GM10266 (cell line): ENCODE results near the gene CXCL12.

ENCODE experiments used
- DNase-seq: peaks from one replicate; pipeline ENCODE4 v3.0.0; 2012; ENCODE audit errors: extremely low spot score
- TF ChIP-seq, protein P1 (sequence below): IDR thresholded peaks from 2 replicates; pipeline ENCODE4 v1.5.1; 2012; ENCODE audit warnings: mild to moderate bottlenecking, low read depth; ENCODE audit not compliant: control insufficient read depth, insufficient read depth; ENCODE audit errors: missing control alignments

Gene CXCL12

DNA sequence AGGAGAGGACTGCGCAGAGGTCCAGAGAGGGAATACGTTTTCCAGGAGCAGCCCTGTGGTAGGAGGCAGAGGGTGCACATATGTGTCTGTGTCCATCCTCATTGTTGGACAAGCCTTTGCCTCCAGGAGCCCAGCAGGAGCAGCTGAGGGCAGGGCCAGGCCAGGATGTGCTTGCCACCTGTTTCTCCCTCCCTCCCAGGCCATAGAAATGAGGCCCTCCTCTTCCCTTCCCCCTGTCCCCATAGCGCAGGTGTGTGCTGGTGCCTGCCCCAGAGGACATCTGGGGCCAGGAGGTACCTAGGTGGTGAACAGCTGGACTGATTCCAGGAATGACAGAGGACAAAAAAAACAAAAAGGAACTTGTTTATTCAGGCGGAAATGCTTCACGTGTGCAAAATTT is 10.5 kb upstream of the CXCL12 start:
- DNase-seq = no peak
- TF ChIP-seq, protein P1, sequence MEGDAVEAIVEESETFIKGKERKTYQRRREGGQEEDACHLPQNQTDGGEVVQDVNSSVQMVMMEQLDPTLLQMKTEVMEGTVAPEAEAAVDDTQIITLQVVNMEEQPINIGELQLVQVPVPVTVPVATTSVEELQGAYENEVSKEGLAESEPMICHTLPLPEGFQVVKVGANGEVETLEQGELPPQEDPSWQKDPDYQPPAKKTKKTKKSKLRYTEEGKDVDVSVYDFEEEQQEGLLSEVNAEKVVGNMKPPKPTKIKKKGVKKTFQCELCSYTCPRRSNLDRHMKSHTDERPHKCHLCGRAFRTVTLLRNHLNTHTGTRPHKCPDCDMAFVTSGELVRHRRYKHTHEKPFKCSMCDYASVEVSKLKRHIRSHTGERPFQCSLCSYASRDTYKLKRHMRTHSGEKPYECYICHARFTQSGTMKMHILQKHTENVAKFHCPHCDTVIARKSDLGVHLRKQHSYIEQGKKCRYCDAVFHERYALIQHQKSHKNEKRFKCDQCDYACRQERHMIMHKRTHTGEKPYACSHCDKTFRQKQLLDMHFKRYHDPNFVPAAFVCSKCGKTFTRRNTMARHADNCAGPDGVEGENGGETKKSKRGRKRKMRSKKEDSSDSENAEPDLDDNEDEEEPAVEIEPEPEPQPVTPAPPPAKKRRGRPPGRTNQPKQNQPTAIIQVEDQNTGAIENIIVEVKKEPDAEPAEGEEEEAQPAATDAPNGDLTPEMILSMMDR = no peak

DNA sequence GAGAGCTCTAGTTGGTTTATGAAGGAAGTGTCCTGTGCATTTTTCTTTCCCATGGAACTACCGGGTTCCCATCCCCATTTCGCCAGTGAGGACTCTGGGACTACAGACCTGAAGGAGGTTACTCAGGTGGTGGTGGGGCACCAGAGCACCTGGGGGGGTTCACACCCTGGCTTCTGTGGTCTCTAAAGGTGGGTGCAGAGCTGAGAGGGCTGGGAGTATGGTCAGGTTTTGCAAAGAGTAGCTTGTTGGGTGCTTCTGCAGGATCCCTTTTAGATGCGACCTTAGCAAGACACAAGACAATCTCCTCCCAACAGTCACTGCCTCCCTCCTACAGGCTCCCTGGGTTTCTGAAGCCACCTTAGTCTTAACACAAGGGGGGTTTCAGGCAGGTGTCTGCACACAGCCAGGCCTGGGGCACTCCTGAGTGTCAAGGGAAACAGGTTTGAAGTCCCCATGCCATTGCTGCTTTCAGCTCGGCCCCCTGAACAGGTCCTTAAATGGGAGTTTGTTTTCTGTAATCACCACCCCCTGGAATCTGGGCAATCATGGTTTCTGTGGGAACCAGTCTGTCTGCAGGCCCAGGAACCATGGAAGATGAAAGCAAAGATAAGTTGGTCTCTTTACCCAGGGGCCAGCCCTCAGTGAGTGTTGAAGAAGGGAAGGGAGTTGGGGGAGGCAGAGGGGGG is 9.9 kb upstream of the CXCL12 start:
- TF ChIP-seq, protein P1 = no peak
- no peak for DNase-seq

DNA sequence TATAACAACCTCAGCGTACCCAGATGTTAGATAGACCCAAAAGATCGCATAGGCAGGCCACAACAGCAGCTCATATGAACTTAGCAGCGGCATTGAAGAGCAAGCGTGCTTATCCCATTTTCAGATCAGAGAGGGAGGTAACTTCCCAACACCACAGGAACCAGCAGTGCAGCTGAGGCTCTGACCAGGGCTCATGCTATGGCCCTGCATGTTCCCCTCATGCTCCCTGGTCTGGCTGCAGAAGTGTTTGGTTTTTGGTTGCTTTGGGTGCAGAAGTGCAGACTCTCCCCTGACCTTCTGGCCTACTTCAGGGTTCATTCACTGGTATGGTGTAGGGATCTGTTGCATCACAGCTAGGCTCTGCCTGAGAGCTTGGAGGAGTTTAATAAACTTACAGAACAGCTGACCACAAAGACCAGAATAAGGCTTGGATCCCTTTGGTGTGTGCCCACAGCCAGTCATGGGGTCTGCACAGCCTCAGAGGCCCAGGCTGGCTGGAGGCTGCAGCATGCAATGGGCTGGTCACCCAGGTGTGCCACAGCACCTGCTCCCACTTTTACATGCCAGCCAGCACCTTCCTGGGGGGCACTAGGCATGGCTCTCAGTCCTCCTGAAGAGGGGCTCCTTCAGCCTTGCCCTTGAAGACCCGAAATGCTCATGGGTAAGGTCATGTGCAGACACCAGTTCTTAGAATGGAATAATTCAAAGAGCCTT is 9.1 kb upstream of the CXCL12 start:
- TF ChIP-seq, protein P1 = no peak
- no peak for DNase-seq

DNA sequence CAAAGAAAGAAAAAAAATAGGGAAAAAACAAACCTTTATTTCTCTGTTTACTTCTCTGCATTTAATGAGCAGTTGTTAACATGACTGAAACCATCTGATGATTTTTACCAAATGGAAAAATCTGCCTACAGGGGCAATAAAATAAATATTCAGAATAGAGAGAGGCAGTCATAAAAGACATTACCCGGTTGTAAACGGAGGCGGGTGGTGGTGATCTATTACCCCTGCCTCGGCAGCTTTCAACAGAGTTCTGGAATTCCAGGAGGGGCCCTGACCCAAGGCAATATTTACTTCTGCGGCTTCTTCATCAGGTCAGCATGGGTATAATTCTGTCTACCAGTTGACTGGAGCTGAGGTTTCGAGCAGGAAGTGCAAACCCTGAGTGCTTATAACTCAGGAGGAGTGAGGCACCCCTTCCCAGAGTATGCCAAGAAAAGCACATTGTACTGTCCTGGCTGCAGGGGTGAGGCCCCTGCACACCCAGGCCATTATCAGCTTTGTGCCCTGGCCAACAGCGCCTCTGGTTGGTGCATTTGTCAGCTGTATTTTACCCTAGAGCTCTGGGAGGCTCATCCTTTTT is 8.2 kb upstream of the CXCL12 start:
- no peak for DNase-seq
- TF ChIP-seq, protein P1 = no peak

DNA sequence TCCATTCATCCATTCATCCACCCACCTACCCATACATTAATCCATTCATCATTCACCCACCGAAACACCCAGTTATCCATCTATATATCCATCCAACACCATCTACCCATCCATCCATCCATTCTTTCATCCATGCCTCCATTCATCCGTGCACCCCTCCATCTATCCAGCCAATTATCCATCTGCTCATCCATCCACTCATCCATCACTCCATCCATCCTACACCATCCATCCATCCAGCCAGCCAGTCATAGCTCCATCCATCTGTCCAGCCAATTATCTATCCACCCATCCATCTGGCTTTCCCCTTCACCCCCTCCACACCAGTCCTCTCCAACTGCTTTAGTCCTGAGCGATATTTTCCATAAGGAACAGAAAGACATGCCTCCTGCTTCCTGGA is 7.5 kb upstream of the CXCL12 start:
- no peak for DNase-seq
- TF ChIP-seq, protein P1 = no peak

DNA sequence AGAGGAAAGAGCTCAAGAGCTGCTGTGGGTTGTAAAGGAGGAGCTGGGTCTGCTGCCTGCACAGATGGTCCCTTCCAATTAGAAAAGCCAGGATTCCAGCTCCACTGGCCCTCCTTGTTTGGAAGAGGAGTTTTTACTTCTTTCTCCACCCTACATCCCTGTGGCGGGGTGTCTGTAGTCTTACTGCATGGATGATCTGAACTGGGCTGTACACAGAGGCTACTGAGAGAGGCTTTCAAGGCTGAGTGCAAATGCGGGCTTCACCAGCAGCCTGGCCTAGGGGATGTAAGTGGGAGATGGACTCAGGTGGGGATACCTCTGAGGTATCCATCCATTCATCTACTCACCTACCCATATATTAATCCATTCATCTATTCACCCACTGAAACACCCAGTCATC is 7.1 kb upstream of the CXCL12 start:
- no peak for DNase-seq
- TF ChIP-seq, protein P1 = no peak

DNA sequence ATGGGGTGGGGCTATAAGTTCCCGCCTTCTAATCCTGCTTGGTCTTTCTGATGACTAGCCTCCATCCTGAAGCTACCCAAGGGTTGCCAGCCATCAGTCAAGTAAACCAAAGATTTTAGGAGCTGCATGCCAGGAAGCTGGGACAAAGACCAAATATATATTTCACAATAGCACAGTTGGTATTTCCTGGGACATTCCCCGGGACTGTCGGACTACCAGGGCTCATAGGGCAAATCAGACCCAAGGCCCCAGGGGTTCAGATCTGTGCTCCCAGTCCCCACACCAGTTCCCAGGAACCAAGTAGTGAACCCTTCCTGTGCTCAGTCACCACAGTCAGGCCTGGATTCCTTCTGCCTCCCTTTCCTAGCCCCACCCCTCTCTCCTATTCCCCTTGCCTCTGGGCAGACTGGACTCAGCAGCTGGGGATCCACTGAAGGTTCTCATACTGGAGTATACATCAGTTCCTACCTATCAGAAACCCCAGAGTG is 5.7 kb upstream of the CXCL12 start:
- no peak for DNase-seq
- TF ChIP-seq, protein P1 = no peak
